ENCODE results near the gene PPP1R13B. TPM values are rescaled to one million over a fixed set of nuclear protein-coding genes. Genes with fewer than 3 reads are reported as not detected.

The PPP1R13B gene
- total RNA-seq, 4 donors from 2014 or later = 12.7 to 25.0 (median 20.6) TPM

GRCh38 chr14:103892247-103892646 lies 44.9 kb upstream of the PPP1R13B start:
- intact Hi-C loops (cut with DNase I) = no loop called here
- 61 to 90% methylated on average over 6 to 7 of the region's 8 CpGs for WGBS, 2 donors
- no peaks in the 10 kb centered on the region for H3K27me3 ChIP-seq
- peaks cover 12 to 55% (median 26%) of the 10 kb centered on the region in 3 donors for H3K4me1 ChIP-seq
- no peak for DNase-seq
- no peak overlapping the region for H3K4me3 ChIP-seq
- no peak for TF ChIP-seq CTCF (IDR thresholded peaks at IDR 0.05)
- TF ChIP-seq POLR2A (IDR thresholded peaks at IDR 0.05) = no peak
- no peak overlapping the region for H3K27ac ChIP-seq
- no peaks in the 10 kb centered on the region for H3K9me3 ChIP-seq
- H3K36me3 ChIP-seq = no peaks in the 10 kb centered on the region

GRCh38 chr14:103891667-103892215 lies 44.4 kb upstream of the PPP1R13B start:
- Histone ChIP-seq H3K27ac (peak overlapping the region in 1 of 4 donors; percentile 46), H3K4me3 (no peak overlapping the region), H3K4me1 (peaks cover 9 to 55% (median 21%) of the 10 kb centered on the region in 3 donors), H3K9me3 (no peaks in the 10 kb centered on the region), H3K27me3 (no peaks in the 10 kb centered on the region), H3K36me3 (no peaks in the 10 kb centered on the region)
- no peak for DNase-seq
- WGBS, 2 donors = 95 to 100% methylated on average over 9 of the region's 15 CpGs
- TF ChIP-seq CTCF (IDR thresholded peaks at IDR 0.05) = no peak
- TF ChIP-seq POLR2A (IDR thresholded peaks at IDR 0.05) = no peak
- intact Hi-C loops (cut with DNase I) = no loop called here

- peaks cover 9 to 52% (median 21%) of the 10 kb centered on the region in 3 donors for H3K4me1 ChIP-seq
- H3K27ac ChIP-seq = peak overlapping the region in 2 of 4 donors; percentile 3 to 46
Observed at GRCh38 chr14:103890821-103891666, 43.7 kb upstream of the PPP1R13B start.

GRCh38 chr14:103890052-103890371 lies 42.6 kb upstream of the PPP1R13B start:
- Histone ChIP-seq H3K27ac (peak overlapping the region in 1 of 4 donors; percentile 46), H3K36me3 (no peaks in the 10 kb centered on the region), H3K27me3 (no peaks in the 10 kb centered on the region), H3K4me1 (peaks cover 9 to 52% (median 21%) of the 10 kb centered on the region in 3 donors), H3K4me3 (peak overlapping the region in 1 of 4 donors; percentile 28), H3K9me3 (no peaks in the 10 kb centered on the region)
- TF ChIP-seq CTCF (IDR thresholded peaks at IDR 0.05) (no peak), POLR2A (IDR thresholded peaks at IDR 0.05) (no peak)
- intact Hi-C loops (cut with DNase I) = no loop called here
- DNase-seq = no peak
- 71 to 100% methylated on average over 1 to 4 of the region's 10 CpGs for WGBS, 2 donors

More at GRCh38 chr14:103890821-103891666, 43.7 kb upstream of the PPP1R13B start:
- 70 to 93% methylated on average over 3 to 6 of the region's 18 CpGs for WGBS, 2 donors
- TF ChIP-seq POLR2A (IDR thresholded peaks at IDR 0.05) = no peak
- no peak for TF ChIP-seq CTCF (IDR thresholded peaks at IDR 0.05)
- Histone ChIP-seq H3K36me3 (no peaks in the 10 kb centered on the region), H3K27me3 (no peaks in the 10 kb centered on the region), H3K4me3 (no peak overlapping the region), H3K9me3 (no peaks in the 10 kb centered on the region)
- intact Hi-C loops (cut with DNase I) = no loop called here
- DNase-seq = no peak

Measured in esophagus squamous epithelium (tissue), 5 donors.